Naive B cell (primary cell): ENCODE data around the gene NAXD. TPM values are rescaled to one million over a fixed set of nuclear protein-coding genes. Genes with fewer than 3 reads are reported as not detected.
"Not testable (repeated sequence)": the region's sequence is repeated elsewhere in the genome, so short reads cannot be mapped to it uniquely, and the experiment has no call there.

Source experiments
- ATAC-seq, 2 donors: fragments of 150-1000 bp; cut with Tn5 transposase; 2 replicates each; pipeline ENCODE4 v1.10.0; 2021; ENCODE audit warnings: low read depth in 2 of 2, mild to moderate bottlenecking in 2 of 2, moderate library complexity in 2 of 2
- DNase-seq: peaks from one replicate; pipeline ENCODE4 v3.0.0; 2022
- H3K27ac Mint-ChIP-seq, 6 donors: one replicate each; pipeline ENCODE4 v1.8.0; 2020 to 2022; ENCODE audit warnings: mild to moderate bottlenecking in 6 of 6, mixed read lengths in 6 of 6, moderate library complexity in 5 of 6, inconsistent platforms in 2 of 6
- H3K27me3 Mint-ChIP-seq, 3 donors: one replicate each; pipeline ENCODE4 v1.8.0; 2021 to 2022; ENCODE audit warnings: mixed read lengths in 3 of 3, mild to moderate bottlenecking in 1 of 3
- H3K36me3 Mint-ChIP-seq, 2 donors: one replicate each; pipeline ENCODE4 v1.8.0; 2020 to 2022; ENCODE audit warnings: mixed read lengths in 2 of 2, inconsistent platforms in 1 of 2, mild to moderate bottlenecking in 1 of 2
- H3K4me1 Mint-ChIP-seq, 3 donors: one replicate each; pipeline ENCODE4 v1.8.0; 2020 to 2022; ENCODE audit warnings: mixed read lengths in 3 of 3, inconsistent platforms in 1 of 3, mild to moderate bottlenecking in 1 of 3, moderate library complexity in 1 of 3
- H3K4me3 Mint-ChIP-seq, 8 donors: one replicate each; pipeline ENCODE4 v1.8.0; 2020 to 2022; ENCODE audit warnings: mild to moderate bottlenecking in 8 of 8, mixed read lengths in 8 of 8, moderate library complexity in 8 of 8, inconsistent platforms in 2 of 8
- H3K9me3 Mint-ChIP-seq, 7 donors: one replicate each; pipeline ENCODE4 v1.8.0; 2020 to 2022; ENCODE audit warnings: mixed read lengths in 7 of 7, mild to moderate bottlenecking in 5 of 7, inconsistent platforms in 2 of 7, moderate library complexity in 1 of 7
- polyA plus RNA-seq, 6 donors: library from polyadenylated mRNA; unstranded; fragments of 300-500 nt; fragmentation: Illumina TruSeq; gene quantifications; one replicate each; pipeline ENCODE4 v1.2.3, GENCODE V29; 2021; ENCODE audit warnings: low read depth in 6 of 6

NAXD gene
- polyA plus RNA-seq, 6 donors from 2014 or later = 10.8 to 23.1 (median 15.4) TPM

DNA sequence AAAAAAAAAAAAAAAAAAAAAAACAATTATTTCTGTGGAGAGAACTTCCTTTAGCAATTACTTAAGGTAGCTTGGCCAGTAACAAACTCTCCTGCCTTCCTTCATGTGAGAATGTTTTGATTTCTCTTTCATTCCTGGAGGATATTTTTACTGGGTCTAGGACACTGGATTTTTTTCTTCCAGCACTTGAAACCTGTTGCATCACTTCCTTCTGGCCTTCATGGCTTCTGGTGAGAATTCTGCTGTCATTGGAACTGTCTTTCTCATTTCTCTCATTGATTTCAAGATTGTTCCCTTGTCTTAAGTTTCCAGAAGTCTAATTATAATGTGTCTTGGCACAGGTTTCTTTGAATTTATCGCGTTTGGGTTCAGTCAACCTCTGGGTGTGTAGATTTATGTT lies 34.5 kb upstream of the NAXD start:
- no peaks in the 10 kb centered on the region for H3K36me3 Mint-ChIP-seq
- H3K27ac Mint-ChIP-seq = peak overlapping the region in 1 of 6 donors; percentile 75
- H3K27me3 Mint-ChIP-seq = peaks cover 9 to 35% (median 25%) of the 10 kb centered on the region in 3 donors
- peaks cover 4 to 5% (median 5%) of the 10 kb centered on the region in 3 donors for H3K4me1 Mint-ChIP-seq
- ATAC-seq = no peak
- H3K4me3 Mint-ChIP-seq = no peak overlapping the region
- no peaks in the 10 kb centered on the region for H3K9me3 Mint-ChIP-seq
- DNase-seq = no peak

DNA sequence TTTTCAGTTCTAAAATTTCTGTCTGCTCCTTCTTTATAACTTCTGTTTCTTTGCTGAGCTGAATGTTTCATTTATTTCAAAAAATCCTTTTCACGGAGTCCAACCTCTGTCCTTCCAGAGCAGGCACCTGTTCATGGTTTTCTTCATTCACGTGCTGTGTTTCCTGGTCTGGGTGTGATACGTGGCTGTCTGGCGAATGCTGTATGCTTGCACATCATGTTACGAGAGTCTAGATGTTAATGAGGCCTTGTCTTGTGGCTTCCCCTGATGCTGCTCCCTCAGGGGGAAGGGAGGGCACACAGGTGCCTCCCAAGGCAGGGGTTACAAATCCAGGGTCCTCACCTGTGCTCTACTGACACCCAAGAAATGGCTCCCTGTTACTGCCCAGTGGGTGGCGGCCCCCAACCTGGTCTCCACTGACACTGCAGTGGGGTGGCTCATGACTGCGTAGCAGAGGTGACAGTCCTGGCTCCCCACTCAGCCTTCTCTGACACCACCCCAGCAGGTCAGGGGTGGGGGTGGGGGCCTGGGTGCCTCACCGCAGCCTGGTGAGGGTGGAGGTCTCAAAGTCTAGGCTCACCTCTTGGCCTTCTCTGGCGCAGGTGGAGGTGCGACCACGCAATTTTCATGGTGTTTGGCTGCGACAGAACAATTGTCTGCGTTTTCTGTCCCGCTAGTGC lies 33.7 kb upstream of the NAXD start:
- H3K4me1 Mint-ChIP-seq = no peaks in the 10 kb centered on the region
- H3K27me3 Mint-ChIP-seq = peaks cover 14 to 41% (median 23%) of the 10 kb centered on the region in 3 donors
- ATAC-seq (no peak), DNase-seq (no peak)
- H3K4me3 Mint-ChIP-seq = no peak overlapping the region
- H3K9me3 Mint-ChIP-seq = no peaks in the 10 kb centered on the region
- no peaks in the 10 kb centered on the region for H3K36me3 Mint-ChIP-seq
- peak overlapping the region in 2 of 6 donors; percentile 11 to 75 for H3K27ac Mint-ChIP-seq

DNA sequence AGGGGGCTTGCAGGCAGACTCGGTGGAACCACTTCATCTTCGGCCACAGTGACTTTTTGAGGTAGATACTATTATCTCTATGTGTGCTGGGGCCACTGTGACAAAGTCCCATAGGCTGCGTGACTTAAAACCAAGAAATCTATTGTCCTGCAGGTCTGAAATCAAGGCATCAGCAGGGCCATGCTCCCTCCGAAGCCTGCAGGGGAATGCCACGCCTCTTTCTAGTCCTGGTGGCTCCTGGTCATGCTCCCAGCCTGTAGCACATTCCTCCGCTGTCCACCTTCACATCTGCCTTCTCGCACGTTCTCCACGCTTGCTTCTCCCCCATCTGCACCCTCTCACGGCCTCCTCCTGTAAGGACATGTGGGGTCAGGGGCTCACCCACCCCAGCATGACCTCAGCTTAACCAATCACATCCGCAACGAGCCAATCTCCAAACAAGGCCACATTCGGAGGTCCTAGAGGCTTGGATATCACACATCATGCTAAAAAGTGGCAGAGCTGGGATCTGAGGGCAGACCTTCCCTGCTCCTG lies 32.9 kb upstream of the NAXD start:
- no peaks in the 10 kb centered on the region for H3K4me1 Mint-ChIP-seq
- peak overlapping the region in 1 of 6 donors; percentile 59 for H3K27ac Mint-ChIP-seq
- DNase-seq (no peak), ATAC-seq (no peak)
- no peak overlapping the region for H3K4me3 Mint-ChIP-seq
- H3K36me3 Mint-ChIP-seq = no peaks in the 10 kb centered on the region
- H3K27me3 Mint-ChIP-seq = peaks cover 14 to 36% (median 23%) of the 10 kb centered on the region in 3 donors
- no peaks in the 10 kb centered on the region for H3K9me3 Mint-ChIP-seq

DNA sequence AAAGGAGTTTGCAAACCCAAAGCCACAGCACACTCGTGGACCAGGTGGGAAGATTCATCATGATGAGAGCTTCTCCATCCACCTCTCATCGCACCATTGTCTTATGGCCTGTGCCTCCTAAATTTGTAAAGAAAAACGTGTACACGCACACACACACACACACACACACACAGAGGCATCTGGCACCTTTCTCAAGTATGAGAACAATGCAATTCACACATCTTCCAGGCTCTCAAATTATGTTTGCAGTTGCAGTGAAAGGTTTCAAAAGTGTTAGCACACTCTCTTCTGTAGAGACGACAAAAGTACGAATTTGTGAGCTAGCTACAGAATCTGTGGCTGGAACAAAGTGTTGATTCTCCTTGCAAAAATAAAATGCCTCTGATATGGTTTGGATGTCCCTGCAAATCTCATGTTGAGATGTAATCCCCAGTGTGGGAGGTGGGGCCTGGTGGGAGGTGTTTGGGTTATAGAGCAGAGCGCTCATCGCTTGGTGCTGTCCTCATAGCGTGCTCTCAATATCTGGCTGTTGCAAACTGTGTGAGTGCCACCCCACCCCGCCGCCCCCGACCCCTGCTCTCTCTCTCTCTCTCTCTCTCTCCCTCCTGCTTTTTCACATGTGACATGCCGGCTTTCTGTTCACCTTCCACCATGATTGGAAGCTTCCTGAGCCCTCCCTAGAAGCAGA lies 32.0 kb upstream of the NAXD start:
- H3K27ac Mint-ChIP-seq = no peak overlapping the region
- no peak for ATAC-seq

DNA sequence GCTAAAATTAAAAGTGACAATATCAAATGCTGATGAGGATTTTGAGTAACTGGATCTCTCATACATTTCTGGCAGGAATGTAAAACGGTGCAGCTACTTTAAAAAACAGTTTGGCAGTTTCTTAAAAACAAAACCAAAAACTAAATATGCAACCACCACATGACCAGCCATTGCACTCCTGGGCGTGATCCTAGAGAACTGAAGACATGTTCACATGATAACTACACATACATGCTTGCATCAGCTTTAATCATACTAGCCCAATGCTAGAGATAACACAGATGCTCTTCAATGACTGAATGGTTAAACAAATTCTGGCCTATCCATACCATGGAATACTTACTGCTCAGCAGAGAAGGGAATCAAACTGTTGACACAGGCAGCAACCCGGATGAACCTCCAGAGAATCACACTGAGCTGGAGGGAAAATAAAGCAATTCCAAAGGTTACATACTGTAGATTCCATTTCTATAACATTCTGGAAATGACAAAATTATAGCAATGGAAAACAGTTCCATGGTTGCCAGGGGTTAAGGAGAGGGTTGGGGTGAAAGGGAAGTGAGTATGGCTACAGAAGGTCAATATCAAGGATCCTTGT lies 25.5 kb upstream of the NAXD start:
- DNase-seq = no peak
- Mint-ChIP-seq H3K27ac (no peak overlapping the region), H3K36me3 (no peaks in the 10 kb centered on the region), H3K27me3 (peaks cover 0 to 11% (median 5%) of the 10 kb centered on the region in 3 donors), H3K4me1 (no peaks in the 10 kb centered on the region), H3K9me3 (no peaks in the 10 kb centered on the region), H3K4me3 (no peak overlapping the region)
- ATAC-seq = no peak

More for the DNA sequence above, 32.0 kb upstream of the NAXD start:
- no peaks in the 10 kb centered on the region for H3K36me3 Mint-ChIP-seq
- no peaks in the 10 kb centered on the region for H3K4me1 Mint-ChIP-seq
- no peaks in the 10 kb centered on the region for H3K9me3 Mint-ChIP-seq
- no peak overlapping the region for H3K4me3 Mint-ChIP-seq
- no peak for DNase-seq
- H3K27me3 Mint-ChIP-seq = peaks cover 14 to 31% (median 19%) of the 10 kb centered on the region in 3 donors

DNA sequence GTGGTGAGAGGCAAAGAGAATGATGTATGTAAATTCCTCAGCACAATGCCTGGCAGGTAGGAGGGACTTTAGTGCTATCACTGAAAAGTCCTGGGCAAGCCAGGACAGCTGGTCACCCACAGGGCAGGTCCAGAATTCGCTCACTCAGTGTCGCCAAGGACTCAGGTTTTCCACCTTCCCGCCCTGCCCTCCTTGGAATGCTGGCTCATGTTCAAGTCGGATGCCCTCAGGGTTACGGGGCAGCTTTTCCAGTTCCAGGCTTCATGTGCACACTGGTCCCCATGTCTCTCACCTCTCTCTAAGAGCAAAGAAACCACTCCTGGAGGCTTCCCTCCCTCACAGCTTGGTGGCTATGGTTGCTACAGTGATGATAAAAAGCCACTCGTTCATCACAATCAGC lies 24.8 kb upstream of the NAXD start:
- no peak overlapping the region for H3K27ac Mint-ChIP-seq
- H3K4me1 Mint-ChIP-seq = no peaks in the 10 kb centered on the region
- no peak overlapping the region for H3K4me3 Mint-ChIP-seq
- H3K9me3 Mint-ChIP-seq = no peaks in the 10 kb centered on the region
- DNase-seq (no peak), ATAC-seq (no peak)
- peaks cover 0 to 6% (median 5%) of the 10 kb centered on the region in 3 donors for H3K27me3 Mint-ChIP-seq
- H3K36me3 Mint-ChIP-seq = no peaks in the 10 kb centered on the region

DNA sequence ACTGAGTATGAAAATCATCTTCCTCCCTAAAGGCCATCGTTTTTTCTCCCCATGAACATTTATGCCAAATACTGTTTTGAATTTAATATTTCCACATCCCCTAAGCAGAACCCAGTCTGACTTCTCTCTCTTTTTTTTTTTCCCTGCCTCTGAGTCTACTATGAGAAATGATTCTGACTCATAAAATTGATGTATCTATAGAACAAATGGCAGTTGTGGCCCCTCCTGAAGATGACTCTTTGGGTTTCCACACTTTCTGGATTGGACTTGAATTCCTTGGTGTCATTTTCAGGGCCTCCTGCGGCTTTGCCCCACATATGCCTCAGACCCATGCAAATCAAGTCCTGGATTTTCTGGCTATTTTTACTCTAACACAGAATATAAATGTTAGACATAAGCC lies 22.7 kb upstream of the NAXD start:
- Mint-ChIP-seq H3K27me3 (no peaks in the 10 kb centered on the region), H3K9me3 (no peaks in the 10 kb centered on the region), H3K4me3 (no peak overlapping the region), H3K4me1 (peaks cover 0 to 2% (median 0%) of the 10 kb centered on the region in 3 donors), H3K36me3 (no peaks in the 10 kb centered on the region), H3K27ac (no peak overlapping the region)
- ATAC-seq = no peak
- no peak for DNase-seq

DNA sequence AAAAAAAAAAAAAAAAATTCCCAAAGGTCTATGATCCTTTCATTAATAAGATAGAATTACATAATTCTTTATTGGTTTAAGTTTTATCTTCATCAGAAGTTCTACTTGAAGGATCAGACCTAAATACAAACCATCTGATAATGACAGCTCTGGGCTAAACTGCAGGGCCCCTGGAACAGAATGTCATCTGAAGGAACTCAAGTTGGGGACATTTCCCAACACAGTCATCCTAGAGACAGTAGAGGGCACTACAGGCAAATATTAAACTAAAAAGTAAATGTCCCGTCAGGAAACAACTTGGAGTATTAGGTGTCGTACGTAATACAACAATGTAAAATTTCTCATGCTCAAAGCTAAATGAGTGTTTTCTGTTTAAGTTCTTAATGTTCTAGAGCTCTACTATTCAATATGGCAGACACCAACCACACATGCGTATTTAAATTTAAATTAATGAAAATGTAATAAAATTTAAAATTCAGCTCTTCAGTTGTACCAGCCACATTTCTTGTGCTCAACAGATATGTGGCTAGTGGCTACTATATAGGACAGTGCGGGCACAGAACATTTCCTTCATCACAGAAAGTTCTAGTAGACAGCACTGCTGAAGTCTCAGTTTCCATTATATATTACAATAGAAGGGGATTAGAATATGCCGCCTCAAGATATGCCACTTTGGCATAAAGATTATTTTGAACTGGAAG lies 21.8 kb upstream of the NAXD start:
- Mint-ChIP-seq H3K27ac (peak overlapping the region in 1 of 6 donors; percentile 55), H3K36me3 (no peaks in the 10 kb centered on the region), H3K4me1 (peaks cover 0 to 2% (median 0%) of the 10 kb centered on the region in 3 donors), H3K4me3 (no peak overlapping the region), H3K9me3 (no peaks in the 10 kb centered on the region), H3K27me3 (no peaks in the 10 kb centered on the region)
- ATAC-seq (peak; percentile 55 to 77), DNase-seq (peak; percentile 29)

DNA sequence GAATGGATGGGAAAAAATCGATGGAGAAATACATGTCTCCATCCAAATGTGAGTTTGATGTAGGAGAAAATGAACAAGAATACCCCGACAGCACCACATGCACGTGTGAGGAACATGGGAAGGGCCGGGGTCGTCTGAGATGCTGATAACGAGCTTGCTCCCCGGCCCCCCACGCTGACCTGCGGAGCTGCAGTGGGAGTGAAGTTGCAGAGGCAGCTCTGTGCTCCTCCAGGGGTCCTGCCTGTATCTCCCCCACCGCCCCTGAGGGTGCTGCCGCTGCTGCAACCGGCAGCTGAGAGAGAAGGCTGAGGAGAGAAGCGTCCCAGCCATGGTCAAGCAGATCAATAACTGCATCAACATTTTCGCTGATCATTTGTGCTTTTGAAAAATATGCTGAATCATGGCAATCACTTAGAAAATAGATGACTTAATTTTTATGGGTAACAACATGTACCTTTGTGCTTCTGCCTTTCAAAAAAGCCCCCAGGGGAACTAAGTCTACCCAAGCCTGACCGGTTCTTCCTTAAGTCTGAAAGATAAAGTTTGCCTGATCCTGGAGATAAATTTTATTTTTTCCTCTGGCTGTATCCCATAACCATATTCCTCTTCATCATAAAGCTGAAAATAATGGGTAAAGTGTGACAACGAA lies 18.2 kb upstream of the NAXD start:
- DNase-seq = no peak
- Mint-ChIP-seq H3K4me3 (no peak overlapping the region), H3K27me3 (peaks cover 0 to under 1% (median 0%) of the 10 kb centered on the region in 3 donors), H3K4me1 (peaks cover 0 to 2% (median 0%) of the 10 kb centered on the region in 3 donors), H3K36me3 (no peaks in the 10 kb centered on the region), H3K27ac (no peak overlapping the region), H3K9me3 (no peaks in the 10 kb centered on the region)
- ATAC-seq = no peak

DNA sequence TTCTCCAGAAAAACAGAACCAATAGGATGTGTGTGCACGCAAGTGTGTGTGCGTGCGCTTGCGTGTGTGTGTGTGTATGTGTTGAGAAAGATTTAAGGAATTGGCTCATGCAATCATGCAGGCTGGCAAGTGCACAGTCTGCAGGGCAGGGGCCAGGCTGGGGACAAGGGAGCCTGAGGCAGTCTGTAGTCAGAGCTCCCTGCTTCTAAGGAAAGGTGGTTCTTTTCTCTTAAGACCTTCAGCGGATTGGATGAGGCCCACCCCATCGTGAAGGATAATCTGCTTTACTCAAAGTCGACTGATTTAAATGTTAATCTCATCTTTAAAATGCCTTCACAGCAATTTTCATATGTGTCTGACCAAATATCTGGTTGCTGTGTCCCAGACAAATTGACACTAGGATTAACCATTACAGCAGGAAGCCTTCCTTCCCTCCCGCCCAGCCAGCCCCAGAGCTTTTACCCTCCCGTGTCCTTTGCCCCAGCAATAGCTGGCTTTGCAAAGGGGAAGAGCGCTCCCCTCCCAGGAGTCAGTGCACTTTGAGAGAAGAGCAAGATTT lies 15.0 kb upstream of the NAXD start:
- Mint-ChIP-seq H3K4me3 (no peak overlapping the region), H3K27ac (no peak overlapping the region), H3K36me3 (no peaks in the 10 kb centered on the region), H3K9me3 (no peaks in the 10 kb centered on the region), H3K27me3 (peaks cover 3 to 17% (median 15%) of the 10 kb centered on the region in 3 donors), H3K4me1 (peaks cover 0 to 2% (median 0%) of the 10 kb centered on the region in 3 donors)
- DNase-seq (no peak), ATAC-seq (no peak)

DNA sequence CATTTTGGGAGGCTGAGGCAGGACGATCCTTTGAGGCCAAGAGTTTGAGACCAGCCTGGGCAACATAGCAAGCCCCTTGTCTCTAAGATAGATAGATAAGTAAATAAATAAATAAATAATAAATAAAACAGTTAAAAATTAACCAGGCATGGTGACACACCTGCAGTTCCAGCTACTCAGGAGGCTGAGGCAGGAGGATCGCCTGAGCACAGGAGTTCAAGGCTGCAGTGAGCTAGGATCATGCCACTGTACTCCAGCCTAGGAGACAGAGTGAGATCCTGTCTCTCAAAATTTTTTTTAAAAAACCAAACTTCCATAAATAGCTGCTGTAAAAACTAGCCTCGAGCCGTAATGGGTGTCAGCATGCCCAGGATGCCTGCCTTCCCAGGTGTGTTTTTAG lies 14.4 kb upstream of the NAXD start:
- no peaks in the 10 kb centered on the region for H3K36me3 Mint-ChIP-seq
- no peak overlapping the region for H3K27ac Mint-ChIP-seq
- no peak overlapping the region for H3K4me3 Mint-ChIP-seq
- H3K9me3 Mint-ChIP-seq = no peaks in the 10 kb centered on the region
- DNase-seq (no peak), ATAC-seq (no peak)
- peaks cover 3 to 17% (median 15%) of the 10 kb centered on the region in 3 donors for H3K27me3 Mint-ChIP-seq
- H3K4me1 Mint-ChIP-seq = peaks cover 0 to 2% (median 0%) of the 10 kb centered on the region in 3 donors

DNA sequence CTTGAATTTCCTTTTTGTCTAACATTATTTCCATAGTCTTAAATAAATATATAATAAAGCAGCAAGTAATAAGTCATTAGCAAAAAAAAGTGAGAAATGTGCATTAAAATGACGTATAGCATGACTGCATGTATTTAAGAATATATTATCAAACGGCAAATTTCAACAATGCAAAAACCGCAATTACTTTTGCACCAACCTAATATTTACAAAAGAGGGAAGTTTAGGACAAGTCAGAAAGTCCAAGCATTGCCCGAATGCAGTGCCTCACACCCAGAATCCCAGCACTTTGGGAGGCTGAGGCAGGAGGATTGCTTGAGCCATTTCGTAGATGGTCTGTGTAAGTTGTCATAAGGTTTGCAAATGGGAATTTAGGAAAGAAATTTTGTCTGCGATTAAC lies 10.2 kb upstream of the NAXD start:
- H3K9me3 Mint-ChIP-seq = no peaks in the 10 kb centered on the region
- H3K36me3 Mint-ChIP-seq = no peaks in the 10 kb centered on the region
- H3K4me1 Mint-ChIP-seq = no peaks in the 10 kb centered on the region
- no peak overlapping the region for H3K4me3 Mint-ChIP-seq
- ATAC-seq = no peak
- peaks cover 3 to 17% (median 15%) of the 10 kb centered on the region in 3 donors for H3K27me3 Mint-ChIP-seq
- no peak overlapping the region for H3K27ac Mint-ChIP-seq
- DNase-seq = no peak

DNA sequence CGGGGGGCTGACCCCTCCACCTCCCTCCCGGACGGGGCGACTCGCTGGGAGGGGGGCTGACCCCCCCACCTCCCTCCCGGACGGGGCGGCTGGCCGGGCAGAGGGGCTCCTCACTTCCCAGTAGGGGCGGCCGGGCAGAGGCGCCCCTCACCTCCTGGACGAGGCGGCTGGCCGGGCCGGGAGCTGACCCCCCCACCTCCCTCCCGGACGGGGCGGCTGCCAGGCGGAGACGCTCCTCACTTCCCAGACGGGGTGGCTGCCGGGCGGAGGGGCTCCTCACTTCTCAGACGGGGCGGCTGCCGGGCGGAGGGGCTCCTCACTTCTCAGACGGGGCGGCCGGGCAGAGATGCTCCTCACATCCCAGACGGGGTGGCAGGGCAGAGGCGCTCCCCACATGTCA lies 9.1 kb upstream of the NAXD start:
- H3K9me3 Mint-ChIP-seq, DNase-seq, H3K27ac Mint-ChIP-seq, H3K4me3 Mint-ChIP-seq, ATAC-seq, H3K36me3 Mint-ChIP-seq, H3K4me1 Mint-ChIP-seq: not testable (repeated sequence)
- H3K27me3 Mint-ChIP-seq = peaks cover 3 to 17% (median 15%) of the 10 kb centered on the region in 3 donors
